GM12874 (cell line): ENCODE data around the gene ACADVL.

ENCODE experiments used
- TF ChIP-seq, protein P1 (sequence below): IDR thresholded peaks from 2 replicates; pipeline ENCODE4 v1.5.1; 2011; ENCODE audit warnings: low read depth, mild to moderate bottlenecking, control low read depth, low read length, moderate library complexity; ENCODE audit not compliant: insufficient read depth

The ACADVL gene

GRCh38 chr17:7186241-7186640 is 33.5 kb upstream of the ACADVL start:
- TF ChIP-seq, protein P1, sequence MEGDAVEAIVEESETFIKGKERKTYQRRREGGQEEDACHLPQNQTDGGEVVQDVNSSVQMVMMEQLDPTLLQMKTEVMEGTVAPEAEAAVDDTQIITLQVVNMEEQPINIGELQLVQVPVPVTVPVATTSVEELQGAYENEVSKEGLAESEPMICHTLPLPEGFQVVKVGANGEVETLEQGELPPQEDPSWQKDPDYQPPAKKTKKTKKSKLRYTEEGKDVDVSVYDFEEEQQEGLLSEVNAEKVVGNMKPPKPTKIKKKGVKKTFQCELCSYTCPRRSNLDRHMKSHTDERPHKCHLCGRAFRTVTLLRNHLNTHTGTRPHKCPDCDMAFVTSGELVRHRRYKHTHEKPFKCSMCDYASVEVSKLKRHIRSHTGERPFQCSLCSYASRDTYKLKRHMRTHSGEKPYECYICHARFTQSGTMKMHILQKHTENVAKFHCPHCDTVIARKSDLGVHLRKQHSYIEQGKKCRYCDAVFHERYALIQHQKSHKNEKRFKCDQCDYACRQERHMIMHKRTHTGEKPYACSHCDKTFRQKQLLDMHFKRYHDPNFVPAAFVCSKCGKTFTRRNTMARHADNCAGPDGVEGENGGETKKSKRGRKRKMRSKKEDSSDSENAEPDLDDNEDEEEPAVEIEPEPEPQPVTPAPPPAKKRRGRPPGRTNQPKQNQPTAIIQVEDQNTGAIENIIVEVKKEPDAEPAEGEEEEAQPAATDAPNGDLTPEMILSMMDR, result peak; percentile 43; the same call in 1 of the 2 replicates

DNA sequence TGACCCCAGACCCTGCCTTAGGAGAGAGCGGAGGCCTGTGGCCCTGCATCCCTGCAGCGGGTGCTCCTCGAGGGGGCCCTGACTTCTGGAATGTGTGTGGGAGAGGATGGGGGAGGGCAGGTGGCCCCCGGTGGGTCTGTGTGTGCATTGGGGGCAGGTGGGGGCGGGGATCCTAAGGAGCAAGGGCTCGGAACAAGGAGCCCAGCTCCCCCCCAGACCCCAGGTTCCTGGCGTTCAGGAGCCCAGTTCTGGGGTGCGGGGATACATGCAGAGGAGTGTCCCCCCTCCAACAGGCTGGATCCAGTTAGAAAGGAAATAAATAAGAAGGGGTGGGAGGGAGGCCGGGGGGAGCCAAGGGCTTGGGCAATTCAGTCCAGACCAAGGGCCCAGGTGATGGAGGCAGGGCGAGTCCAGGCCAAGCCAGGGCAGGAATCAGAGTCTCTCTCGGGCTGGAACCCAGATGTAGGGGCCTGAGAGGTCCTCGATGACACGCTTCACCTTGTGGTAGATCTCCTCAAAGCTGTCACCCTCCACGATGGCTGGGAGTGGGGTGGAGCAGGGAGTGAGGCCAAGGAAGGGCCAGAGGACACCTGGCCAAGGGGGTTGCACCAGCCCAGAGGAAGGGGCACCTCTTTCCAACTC is 29.3 kb upstream of the ACADVL start:
- TF ChIP-seq, protein P1, result no peak

DNA sequence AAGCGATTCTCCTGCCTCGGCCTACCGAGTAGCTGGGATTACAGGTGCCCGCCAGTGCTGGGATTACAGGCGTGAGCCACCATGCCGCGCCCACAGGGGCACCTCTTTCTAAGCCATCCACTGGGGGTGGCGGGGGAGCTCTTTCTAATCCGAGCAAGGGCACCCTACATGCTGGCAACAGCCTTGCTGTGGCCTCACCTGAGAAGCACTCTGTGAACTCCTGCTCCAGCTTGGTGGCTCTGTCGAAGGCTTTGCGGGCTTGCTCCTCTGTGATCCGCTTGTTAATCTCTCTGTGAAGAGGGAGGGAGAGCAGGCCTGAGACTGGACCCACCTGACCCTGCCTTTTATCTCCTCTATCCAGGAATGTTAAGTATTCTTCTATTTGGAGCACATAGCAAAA is 28.7 kb upstream of the ACADVL start:
- TF ChIP-seq, protein P1, result no peak

- TF ChIP-seq, protein P1, result no peak
Measured at GRCh38 chr17:7191571-7192270, 28.0 kb upstream of the ACADVL start.

GRCh38 chr17:7192271-7192937 is 27.3 kb upstream of the ACADVL start:
- TF ChIP-seq, protein P1, result no peak

- TF ChIP-seq, protein P1, result no peak
Measured at GRCh38 chr17:7195971-7196370, 23.8 kb upstream of the ACADVL start.

GRCh38 chr17:7196651-7197401 is 22.9 kb upstream of the ACADVL start:
- TF ChIP-seq, protein P1, result no peak
